ENCODE results near the gene RPL19.

- TF ChIP-seq EZH2phosphoT487 (IDR thresholded peaks at IDR 0.05; ENCODE audit: low read depth) (no peak), CTCF (IDR thresholded peaks at IDR 0.05; ENCODE audit: low read depth, low read length) (no peak)
These were observed 49.3 kb upstream of the RPL19 start for GRCh38 chr17:39150795-39151149.
